ENCODE data around the gene FKRP. TPM values are rescaled to one million over a fixed set of nuclear protein-coding genes. Genes with fewer than 3 reads are reported as not detected.
A peak's percentile ranks its signal among the peaks of the same experiment; 100 is the strongest.

Gene FKRP
- total RNA-seq, 1 experiment from 2014 or later = 33.1 TPM

GRCh38 chr19:46789371-46789770 is 43.5 kb downstream of the FKRP start:
- intact Hi-C loops (cut with micrococcal nuclease; ENCODE audit: unreplicated experiment) = loop anchor here (2.0 kb wide), 1 partner anchor 61 kb away; the partner anchor contains the start of gene AP2S1
- H3K4me3 ChIP-seq (ENCODE audit: low read depth, low read length) = no peak overlapping the region
- H3K36me3 ChIP-seq (ENCODE audit: control insufficient read depth, insufficient read depth, low read length) = peaks cover 6% of the 10 kb centered on the region
- ChIA-PET CTCF (interaction anchor here (0.6 kb wide), 2 partner anchors 39 to 126 kb away, joined by 3 to 5 read pairs; no protein-coding TSS in a partner anchor), POLR2A (interaction anchor here (0.9 kb wide), 1 partner anchor 14 kb away, joined by 3 read pairs; no protein-coding TSS in a partner anchor)
- BruUV-seq (replicated peaks) = no TSS peak
- no peaks in the 10 kb centered on the region for H3K27me3 ChIP-seq (replicated peaks; ENCODE audit: control insufficient read depth, insufficient read depth, low read length)
- peaks cover 25% of the 10 kb centered on the region for H3K4me1 ChIP-seq
- H3K27me3 Mint-ChIP-seq (ENCODE audit: insufficient read depth, unreplicated experiment) = no peaks in the 10 kb centered on the region
- TF ChIP-seq CTCF (IDR thresholded peaks at IDR 0.05; ENCODE audit: insufficient read depth in 1 of 2, low read depth in 1 of 2, low read length in 1 of 2, severe bottlenecking in 1 of 2, unreplicated experiment in 1 of 2) = no peak
- H3K4me3 Mint-ChIP-seq (ENCODE audit: unreplicated experiment) = peak overlapping the region; percentile 37
- peaks cover 33% of the 10 kb centered on the region for H3K4me1 Mint-ChIP-seq (ENCODE audit: low read depth, unreplicated experiment)
- H3K27ac Mint-ChIP-seq (ENCODE audit: unreplicated experiment) = no peak overlapping the region
- no peaks in the 10 kb centered on the region for H3K9me3 ChIP-seq
- H3K9me3 Mint-ChIP-seq (ENCODE audit: unreplicated experiment) = no peaks in the 10 kb centered on the region
- H3K36me3 Mint-ChIP-seq (ENCODE audit: insufficient read depth, unreplicated experiment) = peaks cover 45% of the 10 kb centered on the region
- no peak for DNase-seq

DNA sequence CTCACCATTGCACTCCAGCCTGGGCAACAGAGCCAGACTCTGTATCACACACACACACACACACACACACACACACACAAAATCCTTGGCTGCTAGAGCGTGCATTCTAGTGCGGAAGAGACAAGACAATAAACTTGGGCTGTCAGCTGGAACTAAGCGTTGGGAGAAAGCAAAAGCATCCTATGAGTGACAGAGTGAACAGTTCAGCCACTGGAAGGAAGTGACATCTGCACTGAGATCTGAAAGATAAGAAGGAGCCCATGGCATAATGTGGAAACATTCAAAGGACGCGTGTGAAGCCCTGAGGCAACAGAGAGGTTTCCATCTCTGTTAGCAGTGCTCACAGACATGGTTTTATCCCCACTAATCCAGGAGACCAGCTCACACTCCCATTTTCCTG is 46.1 kb downstream of the FKRP start:
- POLR2A ChIA-PET = no interaction called here
- no peak for TF ChIP-seq CTCF (IDR thresholded peaks at IDR 0.05; ENCODE audit: insufficient read depth in 1 of 2, low read depth in 1 of 2, low read length in 1 of 2, severe bottlenecking in 1 of 2, unreplicated experiment in 1 of 2)
- CTCF ChIA-PET = no interaction called here
- Histone ChIP-seq H3K9me3 (no peaks in the 10 kb centered on the region), H3K4me3 (ENCODE audit: low read depth, low read length) (no peak overlapping the region), H3K36me3 (ENCODE audit: control insufficient read depth, insufficient read depth, low read length) (no peaks in the 10 kb centered on the region), H3K27me3 (replicated peaks; ENCODE audit: control insufficient read depth, insufficient read depth, low read length) (no peaks in the 10 kb centered on the region), H3K4me1 (peaks cover 11% of the 10 kb centered on the region; the same call in 1 of the 2 replicates)
- intact Hi-C loops (cut with micrococcal nuclease; ENCODE audit: unreplicated experiment) = no loop called here
- peaks cover 19% of the 10 kb centered on the region for H3K36me3 Mint-ChIP-seq (ENCODE audit: insufficient read depth, unreplicated experiment)
- no peaks in the 10 kb centered on the region for H3K27me3 Mint-ChIP-seq (ENCODE audit: insufficient read depth, unreplicated experiment)
- H3K9me3 Mint-ChIP-seq (ENCODE audit: unreplicated experiment) = no peaks in the 10 kb centered on the region
- no peak for DNase-seq
- no peak overlapping the region for H3K4me3 Mint-ChIP-seq (ENCODE audit: unreplicated experiment)
- no peak overlapping the region for H3K27ac Mint-ChIP-seq (ENCODE audit: unreplicated experiment)
- H3K4me1 Mint-ChIP-seq (ENCODE audit: low read depth, unreplicated experiment) = peaks cover 22% of the 10 kb centered on the region
- no TSS peak for BruUV-seq (replicated peaks)

DNA sequence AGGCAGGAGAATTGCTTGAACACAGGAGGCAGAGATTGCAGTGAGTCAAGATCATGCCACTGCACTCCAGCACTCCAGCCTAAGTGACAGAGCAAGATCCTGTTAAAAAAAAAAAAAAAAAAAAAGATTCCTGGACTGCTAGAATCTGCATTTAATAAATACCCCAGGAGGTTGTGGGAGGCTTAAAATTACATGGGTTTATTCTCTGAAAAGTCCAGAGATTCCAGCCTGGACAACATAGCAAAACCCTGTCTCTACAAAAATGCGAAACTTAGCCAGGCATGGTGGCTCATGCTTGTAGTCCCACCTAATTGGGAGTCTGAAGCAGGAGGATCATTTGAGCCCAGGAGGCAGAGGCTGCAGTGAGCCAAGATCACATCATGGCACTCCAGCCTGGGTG is 52.0 kb downstream of the FKRP start:
- ChIA-PET CTCF (interaction anchor here (0.5 to 0.6 kb wide), 2 partner anchors 43 to 1039 kb away, joined by 3 to 4 read pairs; no protein-coding TSS in a partner anchor), POLR2A (no interaction called here)
- no peaks in the 10 kb centered on the region for H3K27me3 ChIP-seq (replicated peaks; ENCODE audit: control insufficient read depth, insufficient read depth, low read length)
- Mint-ChIP-seq H3K27ac (ENCODE audit: unreplicated experiment) (no peak overlapping the region), H3K4me1 (ENCODE audit: low read depth, unreplicated experiment) (peaks cover 6% of the 10 kb centered on the region), H3K36me3 (ENCODE audit: insufficient read depth, unreplicated experiment) (no peaks in the 10 kb centered on the region), H3K4me3 (ENCODE audit: unreplicated experiment) (no peak overlapping the region), H3K27me3 (ENCODE audit: insufficient read depth, unreplicated experiment) (no peaks in the 10 kb centered on the region), H3K9me3 (ENCODE audit: unreplicated experiment) (no peaks in the 10 kb centered on the region)
- no peak for TF ChIP-seq CTCF (IDR thresholded peaks at IDR 0.05; ENCODE audit: insufficient read depth in 1 of 2, low read depth in 1 of 2, low read length in 1 of 2, severe bottlenecking in 1 of 2, unreplicated experiment in 1 of 2)
- intact Hi-C loops (cut with micrococcal nuclease; ENCODE audit: unreplicated experiment) = no loop called here
- no TSS peak for BruUV-seq (replicated peaks)
- H3K9me3 ChIP-seq = no peaks in the 10 kb centered on the region
- no peak overlapping the region for H3K4me3 ChIP-seq (ENCODE audit: low read depth, low read length)
- no peaks in the 10 kb centered on the region for H3K36me3 ChIP-seq (ENCODE audit: control insufficient read depth, insufficient read depth, low read length)
- no peak for DNase-seq
- H3K4me1 ChIP-seq = peaks cover 23% of the 10 kb centered on the region
